Body of pancreas (tissue), 4 donors: Measurements from ENCODE around the gene GLRA1. TPM values are rescaled to one million over a fixed set of nuclear protein-coding genes. Genes with fewer than 3 reads are reported as not detected.
A peak's percentile ranks its signal among the peaks of the same experiment; 100 is the strongest.

Experiments used
- ATAC-seq: fragments of 150-250 bp; one replicate; pipeline ENCODE4 v1.9.1; 2016
- DNase-seq, 4 donors: peaks; one replicate each; pipeline ENCODE4 v3.0.0-alpha.2; 2019
- H3K27ac ChIP-seq, 4 donors: fragments of 200-600 bp; sonication (generic); 1 replicate in 3 of 4; 2 replicates in 1 of 4; pipeline versions ENCODE4 v1.5.1 to v1.6.1; 2016 to 2019; ENCODE audit warnings: mild to moderate bottlenecking in 1 of 4, mixed read lengths in 1 of 4, moderate library complexity in 1 of 4
- H3K27me3 ChIP-seq, 2 donors: fragments of 200-600 bp; sonication (generic); one replicate each; pipeline ENCODE4 v1.6.0; 2016; ENCODE audit warnings: mild to moderate bottlenecking in 1 of 2
- H3K36me3 ChIP-seq, 2 donors: fragments of 200-600 bp; sonication (generic); replicated peaks in 1 of 2; 2 replicates each; pipeline ENCODE4 v1.5.1; 2016; ENCODE audit warnings: low read depth in 2 of 2; ENCODE audit not compliant: insufficient read depth in 1 of 2
- H3K4me1 ChIP-seq: fragments of 200-600 bp; sonication (generic); one replicate; pipeline ENCODE4 v1.6.0; 2016
- H3K4me3 ChIP-seq, 2 donors: fragments of 200-600 bp; sonication (generic); 1 replicate in 1 of 2; 2 replicates in 1 of 2; pipeline ENCODE4 v1.5.1; 2016 to 2019
- H3K9me3 ChIP-seq, 3 donors: fragments of 200-600 bp; sonication (generic); 1 replicate in 2 of 3; 2 replicates in 1 of 3; pipeline ENCODE4 v1.5.1; 2016
- POLR2A ChIP-seq, 3 donors: fragments of 450-650 bp; IDR thresholded peaks; one replicate each; pipeline ENCODE4 v1.6.1; 2016; ENCODE audit warnings: antibody characterized with exemption in 3 of 3, mild to moderate bottlenecking in 2 of 3
- WGBS, 2 donors: methylation state at CpG; one replicate each; pipeline ENCODE4 v1.1.5; 2017; 5-methylcytosine and 5-hydroxymethylcytosine counted together
- intact Hi-C: fragments of 100-400 bp; cut with DNase I; formaldehyde crosslinking; loops from one replicate; pipeline ENCODE4 v1.15.1; 2023
- total RNA-seq, 2 donors: library from RNA; depleted of rRNA; stranded (reverse); fragments of >200 nt; gene quantifications; one replicate each; pipeline ENCODE4 v1.1.0, GENCODE V29; 2016
- TF ChIP-seq, protein P1 (sequence below), 7 experiments: fragments of 450-650 bp in 4 of 7; fragments of 200-600 bp in 3 of 7; sonication (generic) in 3 of 7; IDR thresholded peaks; one replicate each; pipeline ENCODE4 v1.5.1; 2016 to 2019; ENCODE audit warnings: antibody characterized with exemption in 7 of 7

GLRA1 gene
- total RNA-seq, 2 donors from 2014 or later: not detected

DNA sequence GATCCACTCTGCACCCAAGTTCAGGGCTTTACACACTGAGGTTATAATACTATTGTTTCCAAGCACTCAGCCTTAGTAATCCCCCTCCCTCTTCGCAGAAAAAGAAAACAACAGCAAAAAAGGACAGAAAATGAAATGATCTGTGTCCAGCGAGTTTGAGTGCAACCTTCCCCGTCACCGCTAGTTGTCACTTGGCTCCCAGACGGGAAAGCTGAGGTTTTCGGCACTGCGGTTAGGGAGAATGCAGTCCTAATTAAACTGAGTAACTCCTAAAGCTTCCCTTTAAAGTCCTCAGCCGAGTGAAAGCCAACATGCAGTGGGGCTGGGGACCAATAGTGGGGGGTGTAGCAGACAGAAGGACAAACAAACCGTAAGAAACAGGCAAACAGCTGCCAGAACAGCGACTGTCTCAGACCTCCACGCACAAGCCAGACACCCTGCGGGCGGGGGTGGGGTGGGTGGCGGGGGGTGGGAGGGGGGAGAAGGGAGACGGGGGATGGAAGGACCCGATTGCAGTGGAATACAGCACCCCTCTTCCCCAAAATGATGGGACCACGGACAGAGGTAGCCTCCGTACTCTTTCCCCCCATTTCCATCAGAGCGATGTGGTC lies 680 bp downstream of the GLRA1 start:
- H3K27me3 ChIP-seq: peaks cover 0 to 8% of the 10 kb centered on the region in 2 donors
- intact Hi-C loops: no loop called here

DNA sequence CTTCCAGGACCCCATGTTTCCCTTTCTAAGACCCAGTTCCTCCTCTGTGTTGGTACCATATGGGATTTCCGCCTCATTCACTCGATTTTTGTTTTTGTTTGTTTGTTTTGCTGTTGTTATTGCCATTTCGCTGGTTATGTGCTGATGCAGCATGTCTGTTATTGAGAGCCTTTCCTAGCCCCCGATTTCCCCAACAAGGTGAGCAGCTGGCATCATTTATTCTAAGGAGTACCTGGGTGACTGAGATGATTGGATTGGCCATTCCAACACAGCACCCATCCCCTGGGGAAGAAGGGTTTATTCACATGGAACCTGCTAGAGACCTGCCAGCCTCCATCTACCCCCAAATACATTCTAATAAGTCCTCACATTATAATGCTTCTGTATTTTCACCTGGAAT lies 2.7 kb downstream of the GLRA1 start:
- no peaks in the 10 kb centered on the region for H3K4me1 ChIP-seq
- no peak overlapping the region for H3K27ac ChIP-seq
- intact Hi-C loops: no loop called here
- H3K27me3 ChIP-seq: peaks cover 0 to 8% of the 10 kb centered on the region in 2 donors
- DNase-seq (no peak), ATAC-seq (no peak)
- 51 to 53% methylated on average over 4 of the region's 4 CpGs for WGBS, 2 donors
- no peak overlapping the region for H3K4me3 ChIP-seq
- no peak for TF ChIP-seq POLR2A (IDR thresholded peaks at IDR 0.05)
- TF ChIP-seq, protein P1, sequence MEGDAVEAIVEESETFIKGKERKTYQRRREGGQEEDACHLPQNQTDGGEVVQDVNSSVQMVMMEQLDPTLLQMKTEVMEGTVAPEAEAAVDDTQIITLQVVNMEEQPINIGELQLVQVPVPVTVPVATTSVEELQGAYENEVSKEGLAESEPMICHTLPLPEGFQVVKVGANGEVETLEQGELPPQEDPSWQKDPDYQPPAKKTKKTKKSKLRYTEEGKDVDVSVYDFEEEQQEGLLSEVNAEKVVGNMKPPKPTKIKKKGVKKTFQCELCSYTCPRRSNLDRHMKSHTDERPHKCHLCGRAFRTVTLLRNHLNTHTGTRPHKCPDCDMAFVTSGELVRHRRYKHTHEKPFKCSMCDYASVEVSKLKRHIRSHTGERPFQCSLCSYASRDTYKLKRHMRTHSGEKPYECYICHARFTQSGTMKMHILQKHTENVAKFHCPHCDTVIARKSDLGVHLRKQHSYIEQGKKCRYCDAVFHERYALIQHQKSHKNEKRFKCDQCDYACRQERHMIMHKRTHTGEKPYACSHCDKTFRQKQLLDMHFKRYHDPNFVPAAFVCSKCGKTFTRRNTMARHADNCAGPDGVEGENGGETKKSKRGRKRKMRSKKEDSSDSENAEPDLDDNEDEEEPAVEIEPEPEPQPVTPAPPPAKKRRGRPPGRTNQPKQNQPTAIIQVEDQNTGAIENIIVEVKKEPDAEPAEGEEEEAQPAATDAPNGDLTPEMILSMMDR (IDR thresholded peaks at IDR 0.05): no peak
- no peaks in the 10 kb centered on the region for H3K36me3 ChIP-seq
- no peaks in the 10 kb centered on the region for H3K9me3 ChIP-seq

More for the DNA sequence above, 680 bp downstream of the GLRA1 start:
- Histone ChIP-seq H3K9me3 (no peaks in the 10 kb centered on the region), H3K4me3 (no peak overlapping the region), H3K36me3 (no peaks in the 10 kb centered on the region), H3K27ac (no peak overlapping the region), H3K4me1 (no peaks in the 10 kb centered on the region)
- DNase-seq (no peak), ATAC-seq (no peak)
- WGBS, 2 donors: 7 to 8% methylated on average over 18 to 19 of the region's 19 CpGs
- no peak for TF ChIP-seq POLR2A (IDR thresholded peaks at IDR 0.05)
- TF ChIP-seq, protein P1 (IDR thresholded peaks at IDR 0.05): peak in 1 of 7 experiments; percentile 3

DNA sequence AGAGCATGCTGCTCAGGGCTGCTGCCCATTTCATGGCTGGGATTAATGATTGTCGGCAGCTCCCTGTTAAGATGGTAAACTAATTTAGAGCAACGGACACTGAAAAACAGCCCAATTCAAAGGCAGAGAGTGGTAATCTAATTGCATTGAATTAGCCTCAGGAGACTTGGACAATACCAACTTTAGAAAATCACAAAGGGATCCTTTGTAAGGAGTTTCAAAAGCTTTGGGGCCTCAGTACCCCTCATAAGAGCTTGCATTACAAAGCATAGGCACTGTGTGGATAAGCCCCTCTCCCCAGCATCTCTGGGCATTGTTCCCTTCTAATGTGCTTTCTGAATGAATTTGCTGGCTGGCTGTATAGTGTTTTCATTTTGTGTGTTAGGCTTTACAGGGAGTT lies 6.7 kb downstream of the GLRA1 start:
- Histone ChIP-seq H3K4me3 (no peak overlapping the region), H3K4me1 (no peaks in the 10 kb centered on the region), H3K27me3 (no peaks in the 10 kb centered on the region), H3K9me3 (no peaks in the 10 kb centered on the region), H3K27ac (no peak overlapping the region), H3K36me3 (no peaks in the 10 kb centered on the region)
- DNase-seq: no peak
- no peak for ATAC-seq
- intact Hi-C loops: no loop called here
- whole genome bisulfite sequencing, 2 donors: 56 to 77% methylated on average over 2 of the region's 2 CpGs
- no peak for TF ChIP-seq POLR2A (IDR thresholded peaks at IDR 0.05)
- TF ChIP-seq, protein P1 (IDR thresholded peaks at IDR 0.05): no peak

DNA sequence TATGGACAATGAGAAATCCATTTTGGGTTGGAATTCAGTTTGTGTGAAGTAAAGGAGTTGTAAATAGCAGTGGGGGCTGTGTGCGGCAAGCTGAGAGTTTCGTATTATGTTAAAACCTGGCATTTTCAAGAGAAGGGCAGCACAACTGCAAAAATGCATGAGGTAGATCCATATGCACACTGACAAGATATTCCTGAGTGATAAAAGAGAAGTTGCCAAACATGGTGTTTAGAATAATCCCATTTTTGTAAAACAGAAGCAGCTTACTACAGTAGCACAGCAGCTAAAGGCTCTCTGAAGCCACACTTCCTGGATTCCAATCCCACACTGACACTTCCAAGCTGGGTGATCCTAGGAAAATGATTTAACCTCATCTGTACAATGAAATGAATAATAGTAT lies 11.2 kb downstream of the GLRA1 start:
- no peak for ATAC-seq
- intact Hi-C loops: no loop called here
- H3K4me3 ChIP-seq: no peak overlapping the region

More for the DNA sequence above, 11.2 kb downstream of the GLRA1 start:
- 89 to 92% methylated on average over 2 of the region's 2 CpGs for WGBS, 2 donors
- H3K27ac ChIP-seq: no peak overlapping the region
- no peaks in the 10 kb centered on the region for H3K36me3 ChIP-seq
- no peak for DNase-seq
- no peaks in the 10 kb centered on the region for H3K9me3 ChIP-seq
- H3K4me1 ChIP-seq: no peaks in the 10 kb centered on the region
- no peak for TF ChIP-seq POLR2A (IDR thresholded peaks at IDR 0.05)
- TF ChIP-seq, protein P1 (IDR thresholded peaks at IDR 0.05): no peak
- no peaks in the 10 kb centered on the region for H3K27me3 ChIP-seq
